IMR-90 (cell line): ENCODE measurements around the gene LRRC39. TPM values are rescaled to one million over a fixed set of nuclear protein-coding genes. Genes with fewer than 3 reads are reported as not detected.
"Not testable (repeated sequence)": the region's sequence is repeated elsewhere in the genome, so short reads cannot be mapped to it uniquely, and the experiment has no call there.

Source experiments
- ATAC-seq: fragments of 200-7000 bp; cut with Tn5 transposase; 2 replicates; pipeline ENCODE4 v1.9.1; 2020; ENCODE audit warnings: low read depth, mild to moderate bottlenecking, moderate library complexity
- BruUV-seq: library from RNA; stranded (reverse); fragments of 400-500 nt; replicated peaks from 2 replicates; lab custom pipeline; 2021; lab: Mats Ljungman, UMichigan
- CTCF ChIA-PET: fragments of 300-600 bp; formaldehyde crosslinking; extraction: SDS; loops from one replicate; lab custom pipeline; 2021; ENCODE audit warnings: antibody characterized with exemption; lab: Yijun Ruan, JAX
- POLR2A ChIA-PET: fragments of 300-600 bp; sonication (Branson Sonifier 250); formaldehyde crosslinking; loops from one replicate; lab custom pipeline; 2022; ENCODE audit warnings: antibody characterized with exemption; ENCODE audit not compliant: unreplicated experiment; lab: Charles Lee
- DNase-seq: peaks from one replicate; pipeline ENCODE4 v3.0.0; 2013
- H2AFZ ChIP-seq: replicated peaks from 2 replicates; pipeline ENCODE3; 2013; ENCODE audit warnings: low read length, mild to moderate bottlenecking; ENCODE audit not compliant: poor library complexity
- H2AK5ac ChIP-seq: 2 replicates; pipeline ENCODE4 v1.6.1; 2013; ENCODE audit warnings: low read depth, low read length, inconsistent platforms
- H2AK9ac ChIP-seq: replicated peaks from 2 replicates; pipeline ENCODE3; 2013; ENCODE audit warnings: mild to moderate bottlenecking, low read depth, low read length, moderate library complexity; ENCODE audit not compliant: poor library complexity
- H2BK120ac ChIP-seq: 2 replicates; pipeline ENCODE4 v1.6.1; 2013; ENCODE audit warnings: low read depth, low read length, inconsistent platforms
- H2BK15ac ChIP-seq: 3 replicates; pipeline ENCODE4 v1.6.1; 2013; ENCODE audit warnings: low read depth, low read length, inconsistent platforms
- H2BK20ac ChIP-seq: 2 replicates; pipeline ENCODE4 v1.6.1; 2013; ENCODE audit warnings: low read depth, mild to moderate bottlenecking, inconsistent platforms, low read length, moderate library complexity
- H2BK5ac ChIP-seq: 2 replicates; pipeline ENCODE4 v1.6.1; 2013; ENCODE audit warnings: mild to moderate bottlenecking, low read depth, low read length, inconsistent platforms; ENCODE audit not compliant: poor library complexity, severe bottlenecking
- H3K14ac ChIP-seq: replicated peaks from 2 replicates; pipeline ENCODE4 v1.6.1; 2013; ENCODE audit warnings: low read depth, low read length, inconsistent platforms
- H3K18ac ChIP-seq: 2 replicates; pipeline ENCODE4 v1.6.1; 2013; ENCODE audit warnings: low read depth, low read length, control low read depth
- H3K23ac ChIP-seq: 2 replicates; pipeline ENCODE4 v1.6.1; 2013; ENCODE audit warnings: low read depth, low read length, inconsistent platforms
- H3K27ac ChIP-seq: 2 replicates; pipeline ENCODE4 v1.5.1; 2013; ENCODE audit warnings: mild to moderate bottlenecking, control low read depth, low read length; ENCODE audit not compliant: insufficient read depth
- H3K27me3 ChIP-seq: 2 replicates; pipeline ENCODE4 v1.6.1; 2013; ENCODE audit warnings: low read length; ENCODE audit not compliant: control insufficient read depth, insufficient read depth
- H3K36me3 ChIP-seq: 2 replicates; pipeline ENCODE4 v1.6.1; 2013; ENCODE audit warnings: low read length, mixed read lengths; ENCODE audit not compliant: control insufficient read depth, insufficient read depth
- H3K4ac ChIP-seq: 2 replicates; pipeline ENCODE4 v1.6.1; 2013; ENCODE audit warnings: low read depth, low read length, inconsistent platforms
- H3K4me1 ChIP-seq: 2 replicates; pipeline ENCODE4 v1.6.1; 2013; ENCODE audit warnings: low read length, mixed read lengths; ENCODE audit not compliant: control insufficient read depth, insufficient read depth
- H3K4me2 ChIP-seq: 2 replicates; pipeline ENCODE4 v1.6.1; 2013; ENCODE audit warnings: low read depth, mild to moderate bottlenecking, control low read depth, low read length, moderate library complexity
- H3K4me3 ChIP-seq: 2 replicates; pipeline ENCODE4 v1.5.1; 2013; ENCODE audit warnings: low read depth, mild to moderate bottlenecking, control low read depth, low read length, moderate library complexity; ENCODE audit not compliant: insufficient read depth
- H3K56ac ChIP-seq: 2 replicates; pipeline ENCODE4 v1.6.1; 2013; ENCODE audit warnings: low read length, inconsistent platforms; ENCODE audit not compliant: insufficient read depth; ENCODE audit errors: extremely low read depth
- H3K79me1 ChIP-seq, 2 experiments: 2 replicates each; pipeline ENCODE4 v1.6.1; 2013; ENCODE audit warnings: low read length in 2 of 2, inconsistent platforms in 1 of 2, low read depth in 1 of 2
- H3K9ac ChIP-seq: 2 replicates; pipeline ENCODE4 v1.6.1; 2013; ENCODE audit warnings: low read depth, low read length, control low read depth
- H3K9me1 ChIP-seq: 2 replicates; pipeline ENCODE4 v1.6.1; 2013; ENCODE audit warnings: low read length, inconsistent platforms; ENCODE audit not compliant: insufficient read depth
- H3K9me3 ChIP-seq: 2 replicates; pipeline ENCODE4 v1.6.1; 2013; ENCODE audit warnings: low read length; ENCODE audit not compliant: control insufficient read depth, insufficient read depth
- H4K20me1 ChIP-seq: 2 replicates; pipeline ENCODE4 v1.6.1; 2013; ENCODE audit warnings: low read length, inconsistent platforms; ENCODE audit not compliant: insufficient read depth
- H4K5ac ChIP-seq: 2 replicates; pipeline ENCODE4 v1.6.1; 2013; ENCODE audit warnings: mild to moderate bottlenecking, low read depth, low read length, control low read depth
- H4K8ac ChIP-seq, 2 experiments: 2 replicates each; pipeline ENCODE4 v1.6.1; 2013; ENCODE audit warnings: low read depth in 2 of 2, low read length in 2 of 2, control low read depth in 1 of 2, inconsistent platforms in 1 of 2
- H4K91ac ChIP-seq: 2 replicates; pipeline ENCODE4 v1.6.1; 2013; ENCODE audit warnings: low read depth, low read length, inconsistent platforms; ENCODE audit not compliant: insufficient read depth
- WGBS, 2 experiments: methylation state at CpG; one replicate each; pipeline versions ENCODE4 v1.1.5 to v1.1.7; 2013; ENCODE audit warnings: missing lambda C conversion rate in 2 of 2; ENCODE audit not compliant: insufficient read length in 1 of 2; ENCODE audit errors: extremely low coverage in 2 of 2; 5-methylcytosine and 5-hydroxymethylcytosine counted together
- dilution Hi-C: fragments of 300-500 bp; cut with HindIII; formaldehyde crosslinking; loops from one replicate; pipeline ENCODE4 v1.14.3; 2018; ENCODE audit warnings: low sequenced_read_pairs; ENCODE audit not compliant: unreplicated experiment
- in situ Hi-C: fragments of 300-500 bp; cut with MboI; formaldehyde crosslinking; loops from 3 replicates; pipeline ENCODE4 v1.14.3; 2019; ENCODE audit warnings: low sequenced_read_pairs, inconsistent platforms, mixed read lengths
- intact Hi-C: fragments of 100-400 bp; cut with micrococcal nuclease; formaldehyde crosslinking; loops from 2 replicates; pipeline ENCODE4 v1.10.0; 2022
- polyA plus RNA-seq, 3 experiments: library from polyadenylated mRNA; depleted of rRNA; stranded (reverse); fragments of >200 nt; gene quantifications; 2 replicates each; pipeline ENCODE4 v1.2.3, GENCODE V29; 2012; ENCODE audit warnings: low replicate concordance in 1 of 3
- total RNA-seq: library from RNA; depleted of rRNA; stranded (reverse); fragments of >200 nt; gene quantifications from 2 replicates; pipeline ENCODE4 v1.2.3, GENCODE V29; 2012

LRRC39 gene
- total and polyA plus RNA-seq, 2 of the 4 experiments (the other 2 are of a cell fraction): 0.36 to 0.48 TPM

GRCh38 chr1:100205593-100205992 is 27.5 kb upstream of the LRRC39 start:
- in situ Hi-C loops, H4K8ac ChIP-seq, H3K36me3 ChIP-seq, H2BK120ac ChIP-seq, H3K9ac ChIP-seq, H2AK5ac ChIP-seq, ATAC-seq, H3K4me1 ChIP-seq, H3K4me2 ChIP-seq, H3K14ac ChIP-seq, H3K4ac ChIP-seq, H3K4me3 ChIP-seq, CTCF ChIA-PET, DNase-seq, H3K18ac ChIP-seq, H3K27ac ChIP-seq, H2BK20ac ChIP-seq, H2BK5ac ChIP-seq, dilution Hi-C loops, H3K56ac ChIP-seq, H2AFZ ChIP-seq, H3K23ac ChIP-seq, H2BK15ac ChIP-seq, H4K20me1 ChIP-seq, H4K5ac ChIP-seq, H3K9me3 ChIP-seq, BruUV-seq, H2AK9ac ChIP-seq, H4K91ac ChIP-seq, H3K9me1 ChIP-seq, intact Hi-C loops, H3K79me1 ChIP-seq, H3K27me3 ChIP-seq, POLR2A ChIA-PET: not testable (repeated sequence)
- no CpG with 5 or more reads among the region's 2 CpGs for WGBS, 2 experiments

- H3K9me1 ChIP-seq, H3K9ac ChIP-seq, H2BK120ac ChIP-seq, H2BK5ac ChIP-seq, DNase-seq, H4K5ac ChIP-seq, H2BK15ac ChIP-seq, H3K4me3 ChIP-seq, dilution Hi-C loops, intact Hi-C loops, BruUV-seq, H3K79me1 ChIP-seq, H2BK20ac ChIP-seq, H3K4me2 ChIP-seq, H3K14ac ChIP-seq, H3K56ac ChIP-seq, in situ Hi-C loops, H3K23ac ChIP-seq, CTCF ChIA-PET, H2AFZ ChIP-seq, H3K4me1 ChIP-seq, H3K27me3 ChIP-seq, H2AK5ac ChIP-seq, H3K18ac ChIP-seq, H4K8ac ChIP-seq, H3K27ac ChIP-seq, ATAC-seq, H4K91ac ChIP-seq, POLR2A ChIA-PET, H2AK9ac ChIP-seq, H3K4ac ChIP-seq, H3K9me3 ChIP-seq, H4K20me1 ChIP-seq, H3K36me3 ChIP-seq: not testable (repeated sequence)
- no CpG with 5 or more reads among the region's 2 CpGs for WGBS, 2 experiments
These were observed 27.0 kb upstream of the LRRC39 start for GRCh38 chr1:100205103-100205502.
